ENCODE measurements around the gene PGM1. TPM values are rescaled to one million over a fixed set of nuclear protein-coding genes. Genes with fewer than 3 reads are reported as not detected.

PGM1 gene
- total RNA-seq, 2 experiments from 2014 or later: 43.2 to 56.9 TPM

DNA sequence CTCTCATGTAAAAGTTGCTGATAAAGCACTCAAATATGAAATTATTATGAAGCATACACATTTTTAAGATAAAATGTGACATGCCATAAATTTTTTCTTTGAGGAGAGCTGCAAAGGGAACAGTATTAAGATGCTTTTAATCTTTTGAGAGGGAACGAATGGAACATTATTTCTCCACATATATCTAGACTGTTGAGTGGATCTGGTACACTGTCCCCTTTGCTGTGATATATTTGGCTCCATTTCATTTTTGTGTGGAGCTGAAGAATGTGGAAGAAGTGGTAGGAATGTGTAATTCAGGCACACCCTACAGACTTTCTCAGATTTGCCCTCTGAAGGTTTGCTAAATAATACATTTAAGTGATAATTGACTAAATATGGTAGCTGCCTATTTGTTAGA lies 31.7 kb downstream of the PGM1 start:
- no peak overlapping the region for H3K27ac ChIP-seq (ENCODE audit: low read depth, low read length, poor library complexity, severe bottlenecking)
- no peaks in the 10 kb centered on the region for H3K79me2 ChIP-seq (ENCODE audit: insufficient read depth, low read depth, low read length)
- BruUV-seq (replicated peaks): no TSS peak
- H3K4me1 ChIP-seq (ENCODE audit: insufficient read depth, low read length, poor library complexity, severe bottlenecking): no peaks in the 10 kb centered on the region
- intact Hi-C loops (cut with micrococcal nuclease; ENCODE audit: unreplicated experiment): no loop called here
- no peaks in the 10 kb centered on the region for H3K9me3 ChIP-seq (ENCODE audit: low read length)
- TF ChIP-seq EZH2phosphoT487 (IDR thresholded peaks at IDR 0.05; ENCODE audit: borderline replicate concordance, low read depth, low read length): no peak
- TF ChIP-seq, protein P1, sequence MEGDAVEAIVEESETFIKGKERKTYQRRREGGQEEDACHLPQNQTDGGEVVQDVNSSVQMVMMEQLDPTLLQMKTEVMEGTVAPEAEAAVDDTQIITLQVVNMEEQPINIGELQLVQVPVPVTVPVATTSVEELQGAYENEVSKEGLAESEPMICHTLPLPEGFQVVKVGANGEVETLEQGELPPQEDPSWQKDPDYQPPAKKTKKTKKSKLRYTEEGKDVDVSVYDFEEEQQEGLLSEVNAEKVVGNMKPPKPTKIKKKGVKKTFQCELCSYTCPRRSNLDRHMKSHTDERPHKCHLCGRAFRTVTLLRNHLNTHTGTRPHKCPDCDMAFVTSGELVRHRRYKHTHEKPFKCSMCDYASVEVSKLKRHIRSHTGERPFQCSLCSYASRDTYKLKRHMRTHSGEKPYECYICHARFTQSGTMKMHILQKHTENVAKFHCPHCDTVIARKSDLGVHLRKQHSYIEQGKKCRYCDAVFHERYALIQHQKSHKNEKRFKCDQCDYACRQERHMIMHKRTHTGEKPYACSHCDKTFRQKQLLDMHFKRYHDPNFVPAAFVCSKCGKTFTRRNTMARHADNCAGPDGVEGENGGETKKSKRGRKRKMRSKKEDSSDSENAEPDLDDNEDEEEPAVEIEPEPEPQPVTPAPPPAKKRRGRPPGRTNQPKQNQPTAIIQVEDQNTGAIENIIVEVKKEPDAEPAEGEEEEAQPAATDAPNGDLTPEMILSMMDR (conservative IDR thresholded peaks at IDR 0.05; ENCODE audit: low read length): no peak
- no peaks in the 10 kb centered on the region for H3K9me2 ChIP-seq (ENCODE audit: insufficient read depth, low read length)
- H3K4me2 ChIP-seq (ENCODE audit: low read length): no peak overlapping the region
- H2AFZ ChIP-seq (ENCODE audit: low read length): no peak overlapping the region
- ChIA-PET POLR2A (interaction anchor here (0.5 to 1.0 kb wide), 2 partner anchors 25 to 541 kb away, joined by 3 read pairs; no protein-coding TSS in a partner anchor), CTCF (ENCODE audit: unreplicated experiment) (interaction anchor here (0.5 kb wide), 1 partner anchor 14 kb away, joined by 3 read pairs; no protein-coding TSS in a partner anchor)
- H4K20me1 ChIP-seq (ENCODE audit: insufficient read depth, low read length): no peaks in the 10 kb centered on the region
- no peak overlapping the region for H3K4me3 ChIP-seq (ENCODE audit: low read depth, low read length, poor library complexity, severe bottlenecking)
- no peak for DNase-seq (ENCODE audit: low spot score)
- H3K36me3 ChIP-seq (ENCODE audit: insufficient read depth, low read length): peaks cover 3% of the 10 kb centered on the region; the same call in 1 of the 2 replicates

DNA sequence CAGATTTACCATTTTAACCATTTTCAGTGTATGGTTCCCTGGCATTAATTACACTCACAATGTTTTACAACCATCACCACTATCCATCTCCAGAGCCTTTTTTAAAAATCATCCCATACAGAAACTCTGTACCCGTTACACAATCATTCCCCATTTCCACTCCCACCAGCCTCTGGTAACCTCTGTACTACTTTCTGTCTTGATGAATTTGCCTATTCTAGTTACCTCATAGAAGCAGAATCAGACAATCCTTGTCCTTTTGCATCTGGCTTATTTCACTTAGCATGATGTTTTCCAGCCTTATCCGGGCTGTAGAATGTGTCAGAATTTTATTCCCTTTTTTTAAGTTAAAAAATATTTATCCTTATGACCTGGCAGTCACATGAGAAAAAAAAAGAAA lies 33.0 kb downstream of the PGM1 start:
- no peaks in the 10 kb centered on the region for H3K9me3 ChIP-seq (ENCODE audit: low read length)
- H3K9me2 ChIP-seq (ENCODE audit: insufficient read depth, low read length): no peaks in the 10 kb centered on the region
- H3K4me3 ChIP-seq (ENCODE audit: low read depth, low read length, poor library complexity, severe bottlenecking): no peak overlapping the region
- no peak overlapping the region for H2AFZ ChIP-seq (ENCODE audit: low read length)
- DNase-seq (ENCODE audit: low spot score): no peak
- no peak overlapping the region for H3K4me2 ChIP-seq (ENCODE audit: low read length)
- POLR2A ChIA-PET: interaction anchor here (1.0 kb wide), 1 partner anchor 26 kb away, joined by 3 read pairs; no protein-coding TSS in a partner anchor
- no peaks in the 10 kb centered on the region for H3K79me2 ChIP-seq (ENCODE audit: insufficient read depth, low read depth, low read length)
- H3K27ac ChIP-seq (ENCODE audit: low read depth, low read length, poor library complexity, severe bottlenecking): no peak overlapping the region
- CTCF ChIA-PET (ENCODE audit: unreplicated experiment): no interaction called here
- no peaks in the 10 kb centered on the region for H3K4me1 ChIP-seq (ENCODE audit: insufficient read depth, low read length, poor library complexity, severe bottlenecking)
- H4K20me1 ChIP-seq (ENCODE audit: insufficient read depth, low read length): no peaks in the 10 kb centered on the region
- H3K36me3 ChIP-seq (ENCODE audit: insufficient read depth, low read length): peaks cover 9% of the 10 kb centered on the region; the same call in 1 of the 2 replicates
- intact Hi-C loops (cut with micrococcal nuclease; ENCODE audit: unreplicated experiment): no loop called here
- TF ChIP-seq, protein P1 (conservative IDR thresholded peaks at IDR 0.05; ENCODE audit: low read length): no peak
- TF ChIP-seq EZH2phosphoT487 (IDR thresholded peaks at IDR 0.05; ENCODE audit: borderline replicate concordance, low read depth, low read length): no peak
- no TSS peak for BruUV-seq (replicated peaks)

DNA sequence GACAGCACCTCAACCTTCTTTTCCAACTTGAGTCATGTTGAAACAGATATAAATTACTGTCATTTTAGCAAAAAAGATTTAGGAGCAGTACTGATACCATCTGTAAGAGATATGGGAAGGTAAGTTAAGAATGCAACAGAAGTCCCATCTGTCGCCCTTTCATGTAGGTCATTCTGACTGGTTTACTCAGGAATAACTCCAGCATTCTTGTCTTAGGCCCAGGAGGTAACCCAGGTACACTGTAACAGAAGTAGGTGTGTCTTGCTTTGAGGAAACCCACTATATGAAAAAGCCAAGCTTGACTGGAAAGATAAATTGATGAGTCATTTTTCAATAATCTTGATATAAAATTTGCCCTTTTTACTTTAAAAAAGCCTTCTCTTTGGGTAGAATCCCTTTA lies 35.4 kb downstream of the PGM1 start:
- Histone ChIP-seq H3K27ac (ENCODE audit: low read depth, low read length, poor library complexity, severe bottlenecking) (no peak overlapping the region), H4K20me1 (ENCODE audit: insufficient read depth, low read length) (no peaks in the 10 kb centered on the region), H3K4me1 (ENCODE audit: insufficient read depth, low read length, poor library complexity, severe bottlenecking) (no peaks in the 10 kb centered on the region), H3K4me2 (ENCODE audit: low read length) (no peak overlapping the region), H3K36me3 (ENCODE audit: insufficient read depth, low read length) (peaks cover 13% of the 10 kb centered on the region; the same call in 1 of the 2 replicates), H2AFZ (ENCODE audit: low read length) (no peak overlapping the region), H3K4me3 (ENCODE audit: low read depth, low read length, poor library complexity, severe bottlenecking) (no peak overlapping the region), H3K9me3 (ENCODE audit: low read length) (no peaks in the 10 kb centered on the region), H3K9me2 (ENCODE audit: insufficient read depth, low read length) (no peaks in the 10 kb centered on the region), H3K79me2 (ENCODE audit: insufficient read depth, low read depth, low read length) (no peaks in the 10 kb centered on the region)
- no peak for DNase-seq (ENCODE audit: low spot score)
- intact Hi-C loops (cut with micrococcal nuclease; ENCODE audit: unreplicated experiment): no loop called here
- BruUV-seq (replicated peaks): no TSS peak
- TF ChIP-seq, protein P1 (conservative IDR thresholded peaks at IDR 0.05; ENCODE audit: low read length): no peak
- TF ChIP-seq EZH2phosphoT487 (IDR thresholded peaks at IDR 0.05; ENCODE audit: borderline replicate concordance, low read depth, low read length): no peak
- ChIA-PET CTCF (ENCODE audit: unreplicated experiment) (no interaction called here), POLR2A (no interaction called here)
